BJ (cell line): ENCODE results near the gene TJAP1. TPM values are rescaled to one million over a fixed set of nuclear protein-coding genes. Genes with fewer than 3 reads are reported as not detected.

Source experiments
- CTCF ChIA-PET: fragments of 350-600 bp; formaldehyde crosslinking; extraction: SDS; loops from one replicate; lab custom pipeline; 2021; ENCODE audit warnings: antibody characterized with exemption, inconsistent platforms; lab: Yijun Ruan, JAX
- POLR2A ChIA-PET: fragments of 300-600 bp; sonication (Branson Sonifier 250); formaldehyde crosslinking; extraction: SDS; loops from one replicate; lab custom pipeline; 2021; ENCODE audit warnings: antibody characterized with exemption; lab: Charles Lee
- DNase-seq: peaks from one replicate; pipeline ENCODE4 v3.0.0-alpha.2; 2011; ENCODE audit warnings: low read depth
- H3K27me3 ChIP-seq: 2 replicates; pipeline ENCODE4 v1.6.0; 2011; ENCODE audit warnings: low read length; ENCODE audit not compliant: control insufficient read depth, insufficient read depth
- H3K36me3 ChIP-seq: 2 replicates; pipeline ENCODE4 v1.5.1; 2011; ENCODE audit warnings: low read length; ENCODE audit not compliant: control insufficient read depth, insufficient read depth
- H3K4me3 ChIP-seq: 2 replicates; pipeline ENCODE4 v1.5.1; 2011; ENCODE audit warnings: low read depth, mild to moderate bottlenecking, control low read depth, low read length
- polyA plus RNA-seq: library from polyadenylated mRNA; depleted of rRNA; stranded (reverse); fragments of >200 nt; gene quantifications from 2 replicates; pipeline ENCODE4 v1.2.3, GENCODE V29; 2011
- TF ChIP-seq, protein P1 (sequence below): IDR thresholded peaks from 2 replicates; pipeline ENCODE4 v1.5.1; 2011; ENCODE audit warnings: low read depth, mild to moderate bottlenecking, control low read depth, inconsistent platforms, low read length, moderate library complexity; ENCODE audit not compliant: insufficient read depth

The TJAP1 gene
- polyA plus RNA-seq, 1 experiment: 29.0 TPM

DNA sequence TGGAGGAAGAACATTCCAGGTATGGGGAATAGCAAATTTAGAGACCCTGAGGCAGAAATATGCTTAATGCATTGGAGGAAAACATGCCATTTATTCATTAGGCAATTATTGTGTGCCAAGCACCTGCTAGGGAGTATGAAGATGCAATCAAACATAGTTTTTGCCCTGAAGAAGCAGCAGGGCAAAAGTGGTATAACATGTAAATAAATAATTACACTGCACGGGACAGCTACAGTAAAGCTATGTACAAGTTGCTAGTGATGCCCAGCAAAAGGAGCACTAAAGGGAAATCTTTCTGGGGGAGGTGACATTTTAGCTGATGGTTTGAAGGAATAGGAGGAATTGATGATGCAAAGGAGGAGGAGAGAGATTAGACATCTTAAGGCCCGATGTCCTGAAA, 624 bp upstream of the TJAP1 start:
- Histone ChIP-seq H3K36me3 (no peaks in the 10 kb centered on the region; the same call in 1 of the 2 replicates), H3K27me3 (no peaks in the 10 kb centered on the region), H3K4me3 (peak overlapping the region; percentile 66; the same call in 1 of the 2 replicates)
- ChIA-PET POLR2A (interaction anchor here (0.6 to 0.7 kb wide), 2 partner anchors 30 to 468 kb away, joined by 3 to 13 read pairs; no protein-coding TSS in a partner anchor), CTCF (interaction anchor here (0.6 to 2.0 kb wide), 5 partner anchors 17 to 298 kb away, joined by 3 to 5 read pairs (median 4); partner anchors contain the start of gene ZNF318)
- no peak for DNase-seq
- TF ChIP-seq, protein P1, sequence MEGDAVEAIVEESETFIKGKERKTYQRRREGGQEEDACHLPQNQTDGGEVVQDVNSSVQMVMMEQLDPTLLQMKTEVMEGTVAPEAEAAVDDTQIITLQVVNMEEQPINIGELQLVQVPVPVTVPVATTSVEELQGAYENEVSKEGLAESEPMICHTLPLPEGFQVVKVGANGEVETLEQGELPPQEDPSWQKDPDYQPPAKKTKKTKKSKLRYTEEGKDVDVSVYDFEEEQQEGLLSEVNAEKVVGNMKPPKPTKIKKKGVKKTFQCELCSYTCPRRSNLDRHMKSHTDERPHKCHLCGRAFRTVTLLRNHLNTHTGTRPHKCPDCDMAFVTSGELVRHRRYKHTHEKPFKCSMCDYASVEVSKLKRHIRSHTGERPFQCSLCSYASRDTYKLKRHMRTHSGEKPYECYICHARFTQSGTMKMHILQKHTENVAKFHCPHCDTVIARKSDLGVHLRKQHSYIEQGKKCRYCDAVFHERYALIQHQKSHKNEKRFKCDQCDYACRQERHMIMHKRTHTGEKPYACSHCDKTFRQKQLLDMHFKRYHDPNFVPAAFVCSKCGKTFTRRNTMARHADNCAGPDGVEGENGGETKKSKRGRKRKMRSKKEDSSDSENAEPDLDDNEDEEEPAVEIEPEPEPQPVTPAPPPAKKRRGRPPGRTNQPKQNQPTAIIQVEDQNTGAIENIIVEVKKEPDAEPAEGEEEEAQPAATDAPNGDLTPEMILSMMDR: no peak

DNA sequence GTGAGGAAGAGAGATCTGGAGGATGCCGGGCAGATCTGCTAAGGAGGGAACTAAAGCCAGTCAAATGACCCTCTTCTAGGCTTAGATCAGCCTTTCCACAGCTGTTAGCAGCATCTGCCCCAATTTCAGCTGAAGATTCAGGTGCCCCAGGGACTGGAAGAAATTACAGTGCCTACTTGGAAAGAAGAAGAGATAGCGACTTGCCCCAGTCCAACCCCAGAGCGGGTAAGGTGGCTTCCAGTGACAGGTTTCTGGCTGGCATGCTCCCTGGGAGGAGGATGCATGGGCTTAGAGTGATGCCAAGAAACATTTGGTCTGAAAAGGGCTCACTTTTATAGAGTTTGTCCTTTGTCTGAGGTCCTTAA, 620 bp downstream of the TJAP1 start:
- CTCF ChIA-PET: interaction anchor here (0.7 to 2.0 kb wide), 3 partner anchors 15 to 21 kb away, joined by 3 to 6 read pairs (median 4); no protein-coding TSS in a partner anchor
- no peaks in the 10 kb centered on the region for H3K27me3 ChIP-seq
- H3K4me3 ChIP-seq: peak overlapping the region; percentile 66
- DNase-seq: no peak
- H3K36me3 ChIP-seq: no peaks in the 10 kb centered on the region; the same call in 1 of the 2 replicates
- POLR2A ChIA-PET: interaction anchor here (0.6 to 0.7 kb wide), 2 partner anchors 15 to 90 kb away, joined by 4 to 5 read pairs; no protein-coding TSS in a partner anchor
- TF ChIP-seq, protein P1: no peak

DNA sequence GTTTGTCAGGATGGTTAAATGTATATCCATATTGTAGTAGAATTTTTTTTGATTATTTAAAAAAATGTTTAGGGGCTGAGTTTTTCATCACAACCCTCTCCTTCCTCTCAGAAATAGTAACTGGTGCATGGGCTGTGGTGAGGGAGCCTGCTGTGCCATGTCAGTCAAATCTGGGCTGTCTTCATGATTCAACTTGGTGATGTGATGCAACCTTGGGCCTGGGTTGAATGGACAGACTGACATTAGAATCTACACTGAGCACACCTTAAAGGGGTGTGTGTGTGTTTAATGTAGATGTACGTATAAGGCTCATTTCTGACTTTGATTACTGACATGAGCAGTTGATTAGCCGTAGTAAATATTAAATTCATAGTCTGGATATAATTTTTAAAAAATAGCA, 3.7 kb downstream of the TJAP1 start:
- DNase-seq: no peak
- POLR2A ChIA-PET: no interaction called here
- CTCF ChIA-PET: interaction anchor here (1.0 to 1.2 kb wide), 2 partner anchors 12 to 15 kb away, joined by 4 to 5 read pairs; no protein-coding TSS in a partner anchor
- H3K4me3 ChIP-seq: no peak overlapping the region
- TF ChIP-seq, protein P1: no peak
- H3K27me3 ChIP-seq: no peaks in the 10 kb centered on the region
- H3K36me3 ChIP-seq: peaks cover 1% of the 10 kb centered on the region; the same call in 1 of the 2 replicates

DNA sequence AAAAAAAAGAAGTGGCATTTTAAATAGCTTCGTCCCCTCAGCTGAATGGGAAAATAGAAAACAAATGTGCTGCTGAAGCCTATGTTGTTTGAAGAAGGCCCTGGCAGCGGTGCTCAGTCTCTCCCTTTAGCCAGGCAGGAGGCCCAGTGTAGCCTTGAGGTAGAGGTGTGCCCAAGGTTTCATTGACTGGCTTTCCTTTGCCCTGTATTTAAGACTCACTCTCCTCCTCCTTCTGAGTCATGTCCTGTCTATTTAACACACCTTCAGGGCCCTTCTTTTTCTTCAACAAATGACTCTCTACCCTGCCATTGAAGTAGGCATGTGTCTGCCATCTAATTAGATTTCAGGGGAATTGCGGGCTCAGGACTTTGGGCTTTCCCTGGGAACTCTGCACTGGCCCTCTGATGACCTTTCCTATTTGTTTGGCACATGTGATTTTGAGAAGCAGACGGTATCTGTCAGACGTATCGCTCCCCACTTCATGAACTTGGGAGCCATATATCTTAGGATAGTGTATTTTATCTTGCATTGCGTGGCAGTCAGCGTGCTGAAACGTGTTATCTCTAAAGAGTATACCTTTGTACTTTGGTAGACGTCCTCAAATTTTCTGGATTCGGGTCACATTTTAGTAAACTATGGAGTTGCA, 4.3 kb downstream of the TJAP1 start:
- Histone ChIP-seq H3K4me3 (no peak overlapping the region), H3K36me3 (peaks cover 1% of the 10 kb centered on the region; the same call in 1 of the 2 replicates), H3K27me3 (no peaks in the 10 kb centered on the region)
- POLR2A ChIA-PET: no interaction called here
- CTCF ChIA-PET: no interaction called here
- DNase-seq: no peak
- TF ChIP-seq, protein P1: no peak

DNA sequence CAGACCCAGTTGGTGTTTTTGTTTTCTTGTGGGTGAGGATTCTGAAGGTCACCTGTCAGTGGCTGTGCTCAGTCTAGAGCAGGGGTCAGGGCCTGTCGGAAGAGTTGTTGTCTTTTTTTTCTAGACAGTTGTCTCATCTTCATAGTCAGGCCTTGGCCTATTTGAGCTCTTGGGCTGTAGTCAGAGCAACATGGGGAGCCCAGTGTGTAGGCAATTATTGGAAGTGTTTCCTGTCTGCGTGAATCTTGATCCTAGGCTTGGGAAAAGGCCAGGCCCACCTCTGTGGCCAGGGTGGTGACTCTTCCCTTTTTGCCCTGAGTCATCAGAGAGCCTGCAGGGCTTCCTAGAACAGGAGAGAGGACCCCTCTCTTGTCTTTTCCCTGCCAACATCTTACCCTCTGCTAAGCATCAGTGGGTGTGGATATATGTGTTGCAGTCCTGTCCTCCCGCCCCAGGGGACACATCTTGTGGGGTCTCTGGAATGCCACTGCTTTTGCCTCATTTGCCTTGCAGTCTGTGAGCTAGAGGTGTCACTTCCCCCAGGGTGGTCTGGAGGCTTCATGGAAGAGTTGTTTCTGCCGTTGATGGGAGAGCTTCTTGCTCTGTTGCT, 11.4 kb downstream of the TJAP1 start:
- H3K4me3 ChIP-seq: no peak overlapping the region
- POLR2A ChIA-PET: no interaction called here
- peaks cover 2% of the 10 kb centered on the region; the same call in 1 of the 2 replicates for H3K36me3 ChIP-seq
- TF ChIP-seq, protein P1: no peak
- H3K27me3 ChIP-seq: no peaks in the 10 kb centered on the region
- no peak for DNase-seq
- CTCF ChIA-PET: interaction anchor here (1.0 to 9.9 kb wide), 4 partner anchors 18 to 559 kb away, joined by 3 to 136 read pairs (median 6); partner anchors contain the start of genes CNPY3 and LRRC73
